Measurements from ENCODE around the gene GNA15.

GRCh38 chr19:3167533-3168272 is 31.9 kb downstream of the GNA15 start:
- TF ChIP-seq CTCF (IDR thresholded peaks at IDR 0.05; ENCODE audit: extremely low read depth in 1 of 2, insufficient read depth in 1 of 2, low read depth in 1 of 2, low read length in 2 of 2) (no peak), JUN (IDR thresholded peaks at IDR 0.05; ENCODE audit: borderline replicate concordance, insufficient read depth, insufficient read length, low read depth) (no peak), MYC (IDR thresholded peaks at IDR 0.05; ENCODE audit: low read depth, low read length) (no peak), EZH2 (IDR thresholded peaks at IDR 0.05; ENCODE audit: borderline replicate concordance, low read depth, low read length, severe bottlenecking) (no peak), POLR2A (IDR thresholded peaks at IDR 0.05; ENCODE audit: low read depth, low read length) (no peak), POLR2AphosphoS5 (IDR thresholded peaks at IDR 0.05; ENCODE audit: insufficient read depth, low read depth, low read length) (no peak)

Measured in endothelial cell of umbilical vein (primary cell).